ENCODE results near the gene EPG5. TPM values are rescaled to one million over a fixed set of nuclear protein-coding genes. Genes with fewer than 3 reads are reported as not detected.

EPG5 gene
- polyA plus RNA-seq, 1 of the 3 experiments (the other 2 are of a cell fraction): 13.6 TPM

DNA sequence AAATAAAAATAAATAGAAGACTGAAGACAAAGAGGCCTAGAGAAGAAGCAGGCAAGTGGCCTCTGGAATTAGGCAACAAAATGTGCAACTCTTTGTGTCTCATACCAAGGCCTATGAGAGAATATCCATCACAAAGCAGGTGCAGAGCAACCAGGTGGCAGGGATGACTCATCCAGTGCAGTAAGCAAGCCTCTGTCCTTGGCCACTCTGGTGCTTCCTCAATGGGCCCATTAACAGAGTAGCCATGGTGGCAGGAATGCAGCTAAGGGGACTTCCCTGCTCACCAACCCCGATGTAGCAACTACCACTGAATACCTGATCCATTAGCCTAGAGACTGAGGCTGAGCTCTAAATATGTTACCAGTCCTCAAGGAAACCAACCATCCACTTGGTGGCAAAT lies 11.0 kb upstream of the EPG5 start (continued):
- no peak for TF ChIP-seq EP300 (IDR thresholded peaks at IDR 0.05; ENCODE audit: borderline replicate concordance in 1 of 2, low read depth in 1 of 2, low read length in 1 of 2)
- TF ChIP-seq SIN3A (IDR thresholded peaks at IDR 0.05; ENCODE audit: borderline replicate concordance, low read depth, low read length): no peak

GRCh38 chr18:45976974-45977373 lies 9.8 kb upstream of the EPG5 start:
- H3K36me3 ChIP-seq (replicated peaks in 1 of 2; ENCODE audit: control insufficient read depth in 1 of 2, insufficient read depth in 2 of 2, low read length in 1 of 2): no peaks in the 10 kb centered on the region
- no peaks in the 10 kb centered on the region for H3K9me2 ChIP-seq
- no peak for TF ChIP-seq TEAD4 (IDR thresholded peaks at IDR 0.05; ENCODE audit: borderline replicate concordance, insufficient read depth)
- TF ChIP-seq GATA2 (CRISPR knock-in tag; IDR thresholded peaks at IDR 0.05): no peak
- no peak for TF ChIP-seq SMC3 (IDR thresholded peaks at IDR 0.05; ENCODE audit: low read depth, low read length)
- TF ChIP-seq, protein P1, sequence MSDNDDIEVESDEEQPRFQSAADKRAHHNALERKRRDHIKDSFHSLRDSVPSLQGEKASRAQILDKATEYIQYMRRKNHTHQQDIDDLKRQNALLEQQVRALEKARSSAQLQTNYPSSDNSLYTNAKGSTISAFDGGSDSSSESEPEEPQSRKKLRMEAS (IDR thresholded peaks at IDR 0.05; ENCODE audit: low read depth): no peak
- H3K9ac ChIP-seq: no peak overlapping the region
- no peak overlapping the region for H3K4me2 ChIP-seq
- H3K79me2 ChIP-seq (ENCODE audit: insufficient read depth): no peaks in the 10 kb centered on the region
- no peak for DNase-seq
- H3K9me3 ChIP-seq: no peaks in the 10 kb centered on the region
- peaks cover 3% of the 10 kb centered on the region for H3F3A ChIP-seq (replicated peaks; ENCODE audit: insufficient read depth)
- CTCF ChIA-PET: interaction anchor here (0.5 to 4.0 kb wide), 7 partner anchors 25 to 674 kb away, joined by 3 to 27 read pairs (median 3); partner anchors contain the start of gene SLC14A1
- no peak overlapping the region for H3K4me3 ChIP-seq (ENCODE audit: low read depth in 2 of 2, low read length in 1 of 2)
- no peaks in the 10 kb centered on the region for H3K4me1 ChIP-seq (ENCODE audit: control insufficient read depth in 1 of 2, insufficient read depth in 2 of 2, low read depth in 1 of 2, low read length in 1 of 2)
- POLR2A ChIA-PET: no interaction called here
- no peak overlapping the region for H2AFZ ChIP-seq (ENCODE audit: low read depth)
- 76% methylated on average over 4 of the region's 5 CpGs for WGBS (ENCODE audit: low lambda C conversion rate)
- H4K20me1 ChIP-seq (ENCODE audit: insufficient read depth): no peaks in the 10 kb centered on the region
- H3K27me3 ChIP-seq (ENCODE audit: insufficient read depth): no peaks in the 10 kb centered on the region
- no peak overlapping the region for H3K27ac ChIP-seq (ENCODE audit: low read depth in 2 of 2, low read length in 1 of 2)

DNA sequence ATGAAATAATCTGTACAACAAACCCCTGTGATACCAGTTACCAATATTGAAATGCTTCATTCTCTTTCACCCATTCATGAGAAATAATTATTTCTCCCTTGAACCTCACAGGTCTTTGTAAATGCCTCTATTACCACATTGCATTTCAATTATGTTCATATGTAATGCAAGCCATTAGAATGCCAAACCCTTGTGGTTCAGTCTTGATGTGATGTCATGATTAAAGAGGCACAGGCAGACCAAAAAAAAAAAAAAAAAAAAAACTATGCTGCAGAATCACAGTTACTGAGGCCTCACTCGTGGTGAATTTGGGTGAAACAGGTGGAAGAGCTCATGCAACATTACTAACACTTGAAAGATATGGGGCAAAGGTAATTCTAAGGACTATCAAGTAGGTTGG lies 9.4 kb upstream of the EPG5 start:
- DNase-seq: no peak
- CTCF ChIA-PET: interaction anchor here (0.7 to 4.0 kb wide), 8 partner anchors 20 to 312 kb away, joined by 3 to 37 read pairs (median 6); partner anchors contain the start of gene SLC14A1
- H3K36me3 ChIP-seq (replicated peaks in 1 of 2; ENCODE audit: control insufficient read depth in 1 of 2, insufficient read depth in 2 of 2, low read length in 1 of 2): no peaks in the 10 kb centered on the region
- H3K79me2 ChIP-seq (ENCODE audit: insufficient read depth): no peaks in the 10 kb centered on the region
- H3K27ac ChIP-seq (ENCODE audit: low read depth in 2 of 2, low read length in 1 of 2): no peak overlapping the region
- no peaks in the 10 kb centered on the region for H3K27me3 ChIP-seq (ENCODE audit: insufficient read depth)
- H2AFZ ChIP-seq (ENCODE audit: low read depth): no peak overlapping the region
- no peaks in the 10 kb centered on the region for H3K4me1 ChIP-seq (ENCODE audit: control insufficient read depth in 1 of 2, insufficient read depth in 2 of 2, low read depth in 1 of 2, low read length in 1 of 2)
- H3K9me3 ChIP-seq: no peaks in the 10 kb centered on the region
- WGBS (ENCODE audit: low lambda C conversion rate): 18% methylated on average over 1 of the region's 1 CpG
- no peak overlapping the region for H3K4me2 ChIP-seq
- peaks cover 3% of the 10 kb centered on the region for H3F3A ChIP-seq (replicated peaks; ENCODE audit: insufficient read depth)
- no peaks in the 10 kb centered on the region for H4K20me1 ChIP-seq (ENCODE audit: insufficient read depth)
- H3K9me2 ChIP-seq: no peaks in the 10 kb centered on the region
- H3K9ac ChIP-seq: no peak overlapping the region
- no peak overlapping the region for H3K4me3 ChIP-seq (ENCODE audit: low read depth in 2 of 2, low read length in 1 of 2)
- POLR2A ChIA-PET: interaction anchor here (0.7 kb wide), 1 partner anchor 61 kb away, joined by 3 read pairs; no protein-coding TSS in a partner anchor
- TF ChIP-seq RXRA (IDR thresholded peaks at IDR 0.05; ENCODE audit: borderline replicate concordance, low read depth) (no peak), TCF12 (IDR thresholded peaks at IDR 0.05) (no peak), JUND (IDR thresholded peaks at IDR 0.05) (no peak), RAD21 (IDR thresholded peaks at IDR 0.05; ENCODE audit: low read length) (no peak), YY1 (IDR thresholded peaks at IDR 0.05; ENCODE audit: low read depth) (no peak), FOXJ3 (CRISPR knock-in tag; IDR thresholded peaks at IDR 0.05) (no peak), MXI1 (IDR thresholded peaks at IDR 0.05; ENCODE audit: low read depth, low read length) (no peak), TAF1 (IDR thresholded peaks at IDR 0.05; ENCODE audit: borderline replicate concordance, low read depth, low read length) (no peak), FOSL2 (IDR thresholded peaks at IDR 0.05; ENCODE audit: borderline replicate concordance, low read depth) (no peak), PBX3 (IDR thresholded peaks at IDR 0.05) (no peak)
- TF ChIP-seq, protein P2, sequence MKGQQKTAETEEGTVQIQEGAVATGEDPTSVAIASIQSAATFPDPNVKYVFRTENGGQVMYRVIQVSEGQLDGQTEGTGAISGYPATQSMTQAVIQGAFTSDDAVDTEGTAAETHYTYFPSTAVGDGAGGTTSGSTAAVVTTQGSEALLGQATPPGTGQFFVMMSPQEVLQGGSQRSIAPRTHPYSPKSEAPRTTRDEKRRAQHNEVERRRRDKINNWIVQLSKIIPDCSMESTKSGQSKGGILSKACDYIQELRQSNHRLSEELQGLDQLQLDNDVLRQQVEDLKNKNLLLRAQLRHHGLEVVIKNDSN (IDR thresholded peaks at IDR 0.05; ENCODE audit: borderline replicate concordance, low read depth): no peak
- TF ChIP-seq, protein P3, sequence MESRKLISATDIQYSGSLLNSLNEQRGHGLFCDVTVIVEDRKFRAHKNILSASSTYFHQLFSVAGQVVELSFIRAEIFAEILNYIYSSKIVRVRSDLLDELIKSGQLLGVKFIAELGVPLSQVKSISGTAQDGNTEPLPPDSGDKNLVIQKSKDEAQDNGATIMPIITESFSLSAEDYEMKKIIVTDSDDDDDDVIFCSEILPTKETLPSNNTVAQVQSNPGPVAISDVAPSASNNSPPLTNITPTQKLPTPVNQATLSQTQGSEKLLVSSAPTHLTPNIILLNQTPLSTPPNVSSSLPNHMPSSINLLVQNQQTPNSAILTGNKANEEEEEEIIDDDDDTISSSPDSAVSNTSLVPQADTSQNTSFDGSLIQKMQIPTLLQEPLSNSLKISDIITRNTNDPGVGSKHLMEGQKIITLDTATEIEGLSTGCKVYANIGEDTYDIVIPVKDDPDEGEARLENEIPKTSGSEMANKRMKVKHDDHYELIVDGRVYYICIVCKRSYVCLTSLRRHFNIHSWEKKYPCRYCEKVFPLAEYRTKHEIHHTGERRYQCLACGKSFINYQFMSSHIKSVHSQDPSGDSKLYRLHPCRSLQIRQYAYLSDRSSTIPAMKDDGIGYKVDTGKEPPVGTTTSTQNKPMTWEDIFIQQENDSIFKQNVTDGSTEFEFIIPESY (IDR thresholded peaks at IDR 0.05; ENCODE audit: borderline replicate concordance, low read depth): no peak
- TF ChIP-seq, protein P4, sequence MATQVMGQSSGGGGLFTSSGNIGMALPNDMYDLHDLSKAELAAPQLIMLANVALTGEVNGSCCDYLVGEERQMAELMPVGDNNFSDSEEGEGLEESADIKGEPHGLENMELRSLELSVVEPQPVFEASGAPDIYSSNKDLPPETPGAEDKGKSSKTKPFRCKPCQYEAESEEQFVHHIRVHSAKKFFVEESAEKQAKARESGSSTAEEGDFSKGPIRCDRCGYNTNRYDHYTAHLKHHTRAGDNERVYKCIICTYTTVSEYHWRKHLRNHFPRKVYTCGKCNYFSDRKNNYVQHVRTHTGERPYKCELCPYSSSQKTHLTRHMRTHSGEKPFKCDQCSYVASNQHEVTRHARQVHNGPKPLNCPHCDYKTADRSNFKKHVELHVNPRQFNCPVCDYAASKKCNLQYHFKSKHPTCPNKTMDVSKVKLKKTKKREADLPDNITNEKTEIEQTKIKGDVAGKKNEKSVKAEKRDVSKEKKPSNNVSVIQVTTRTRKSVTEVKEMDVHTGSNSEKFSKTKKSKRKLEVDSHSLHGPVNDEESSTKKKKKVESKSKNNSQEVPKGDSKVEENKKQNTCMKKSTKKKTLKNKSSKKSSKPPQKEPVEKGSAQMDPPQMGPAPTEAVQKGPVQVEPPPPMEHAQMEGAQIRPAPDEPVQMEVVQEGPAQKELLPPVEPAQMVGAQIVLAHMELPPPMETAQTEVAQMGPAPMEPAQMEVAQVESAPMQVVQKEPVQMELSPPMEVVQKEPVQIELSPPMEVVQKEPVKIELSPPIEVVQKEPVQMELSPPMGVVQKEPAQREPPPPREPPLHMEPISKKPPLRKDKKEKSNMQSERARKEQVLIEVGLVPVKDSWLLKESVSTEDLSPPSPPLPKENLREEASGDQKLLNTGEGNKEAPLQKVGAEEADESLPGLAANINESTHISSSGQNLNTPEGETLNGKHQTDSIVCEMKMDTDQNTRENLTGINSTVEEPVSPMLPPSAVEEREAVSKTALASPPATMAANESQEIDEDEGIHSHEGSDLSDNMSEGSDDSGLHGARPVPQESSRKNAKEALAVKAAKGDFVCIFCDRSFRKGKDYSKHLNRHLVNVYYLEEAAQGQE (IDR thresholded peaks at IDR 0.05; ENCODE audit: low read depth, low read length): no peak

Data from SK-N-SH (cell line).